ENCODE measurements around the gene PDZRN4. TPM values are rescaled to one million over a fixed set of nuclear protein-coding genes. Genes with fewer than 3 reads are reported as not detected.
"Not testable (repeated sequence)": the region's sequence is repeated elsewhere in the genome, so short reads cannot be mapped to it uniquely, and the experiment has no call there.

Gene PDZRN4
- total RNA-seq, 3 donors from 2014 or later, result 0.98 to 53.4 (median 2.8) TPM

DNA sequence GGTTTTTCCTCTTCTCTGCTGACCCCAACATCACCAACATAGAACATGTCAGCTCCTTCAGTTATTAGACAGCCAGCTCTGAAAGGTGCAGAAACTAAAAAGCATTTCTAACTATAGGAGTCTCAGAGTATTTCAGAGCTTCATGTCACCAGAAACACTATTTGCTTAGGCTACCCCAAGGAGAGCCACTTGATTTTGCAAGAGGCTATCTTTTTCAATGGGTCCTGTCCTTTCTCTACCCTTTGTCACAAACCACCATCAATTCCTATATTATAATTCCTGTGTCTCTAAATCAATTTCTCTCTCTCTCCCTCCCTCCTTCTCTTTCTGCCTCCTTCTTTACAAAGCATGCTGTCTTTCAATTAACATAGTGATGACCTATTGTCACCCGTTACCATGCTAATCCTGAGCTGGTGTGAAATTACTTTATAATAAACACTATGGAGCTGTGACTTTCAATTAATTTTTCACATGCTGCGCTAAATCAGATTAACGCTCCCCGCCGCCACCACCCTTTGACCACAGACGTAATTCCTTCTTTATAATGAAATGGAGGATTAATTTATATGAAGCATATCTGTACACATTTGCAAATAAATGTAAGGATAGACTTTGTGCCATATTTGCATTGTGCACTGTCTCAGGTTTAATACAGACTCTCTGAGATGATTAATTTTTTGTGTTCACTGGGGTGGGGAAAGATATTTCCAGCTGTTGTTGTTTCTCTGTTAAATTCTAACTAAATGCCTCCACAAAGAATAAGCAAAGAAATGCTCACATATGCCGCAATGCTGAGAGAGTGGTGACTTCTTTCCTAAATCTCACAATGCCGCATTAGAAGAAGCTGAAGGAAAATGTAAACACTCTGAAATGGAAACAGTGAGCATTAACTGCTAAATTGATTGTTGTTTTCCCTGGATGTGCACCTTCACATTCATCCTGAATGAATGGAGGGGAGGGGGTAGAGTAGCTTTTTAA lies 418.6 kb downstream of the PDZRN4 start:
- H3K4me1 ChIP-seq, result no peaks in the 10 kb centered on the region
- intact Hi-C loops (cut with DNase I; ENCODE audit: low total_unique reads), result no loop called here
- H3K4me3 ChIP-seq, result no peak overlapping the region
- H3K27ac ChIP-seq, result no peak overlapping the region
- no peaks in the 10 kb centered on the region for H3K36me3 ChIP-seq
- no peak for DNase-seq (ENCODE audit: low spot score in 2 of 2)
- H3K27me3 ChIP-seq, result no peaks in the 10 kb centered on the region
- TF ChIP-seq POLR2AphosphoS5 (IDR thresholded peaks at IDR 0.05) (no peak), POLR2A (IDR thresholded peaks at IDR 0.05) (no peak), CTCF (IDR thresholded peaks at IDR 0.05) (no peak)
- H3K9me3 ChIP-seq, result no peaks in the 10 kb centered on the region

DNA sequence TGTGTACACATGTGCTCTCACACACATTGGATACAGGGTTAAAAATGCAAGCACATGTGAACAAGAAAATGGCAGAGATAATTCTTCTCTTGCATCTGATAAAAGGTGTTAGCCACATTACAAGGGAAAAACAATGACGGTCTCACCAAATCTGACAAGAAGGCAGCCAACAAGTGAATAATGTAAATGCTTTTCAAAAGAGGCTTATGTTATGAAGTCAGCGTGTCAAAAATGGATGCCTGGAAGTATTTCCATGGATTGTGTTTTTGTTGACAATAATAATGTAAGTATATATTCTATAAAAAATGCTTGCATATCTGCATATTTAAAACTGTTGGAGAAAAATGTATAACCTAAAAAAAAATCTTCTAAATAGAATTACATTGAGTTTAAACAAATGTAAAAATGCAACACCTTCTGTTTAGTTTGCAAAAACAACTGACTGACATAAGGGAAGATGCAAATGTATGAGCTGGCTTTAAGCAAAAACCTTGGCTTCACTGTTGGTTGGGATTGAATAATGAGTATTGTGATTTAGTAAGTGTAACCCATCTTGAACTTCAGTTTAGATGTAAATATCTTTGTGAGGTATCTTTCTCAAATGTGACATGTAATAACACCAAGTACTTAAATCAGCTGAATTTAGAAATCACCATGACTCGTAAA lies 424.9 kb downstream of the PDZRN4 start:
- Histone ChIP-seq H3K9me3 (no peaks in the 10 kb centered on the region), H3K27me3 (no peaks in the 10 kb centered on the region), H3K4me1 (no peaks in the 10 kb centered on the region), H3K27ac (no peak overlapping the region), H3K36me3 (no peaks in the 10 kb centered on the region), H3K4me3 (no peak overlapping the region)
- intact Hi-C loops (cut with DNase I; ENCODE audit: low total_unique reads), result no loop called here
- DNase-seq (ENCODE audit: low spot score in 2 of 2), result no peak
- TF ChIP-seq CTCF (IDR thresholded peaks at IDR 0.05) (no peak), POLR2A (IDR thresholded peaks at IDR 0.05) (no peak), POLR2AphosphoS5 (IDR thresholded peaks at IDR 0.05) (no peak)

- DNase-seq (ENCODE audit: low spot score in 2 of 2); intact Hi-C loops (cut with DNase I; ENCODE audit: low total_unique reads); H3K9me3 ChIP-seq: not testable (repeated sequence)
Measured at GRCh38 chr12:41615174-41615573, 427.1 kb downstream of the PDZRN4 start.

GRCh38 chr12:41619705-41620104 lies 431.6 kb downstream of the PDZRN4 start:
- no peak for TF ChIP-seq CTCF (IDR thresholded peaks at IDR 0.05)
- no peak for TF ChIP-seq POLR2A (IDR thresholded peaks at IDR 0.05)
- intact Hi-C loops (cut with DNase I; ENCODE audit: low total_unique reads), result no loop called here
- H3K36me3 ChIP-seq, result no peaks in the 10 kb centered on the region

More at GRCh38 chr12:41615174-41615573, 427.1 kb downstream of the PDZRN4 start:
- not testable (repeated sequence) for H3K27me3 ChIP-seq, H3K4me1 ChIP-seq, H3K27ac ChIP-seq, H3K4me3 ChIP-seq, H3K36me3 ChIP-seq

GRCh38 chr12:41621291-41621690 lies 433.2 kb downstream of the PDZRN4 start:
- H3K9me3 ChIP-seq, result no peaks in the 10 kb centered on the region
- TF ChIP-seq CTCF (IDR thresholded peaks at IDR 0.05) (no peak), POLR2AphosphoS5 (IDR thresholded peaks at IDR 0.05) (no peak), POLR2A (IDR thresholded peaks at IDR 0.05) (no peak)
- no peaks in the 10 kb centered on the region for H3K27me3 ChIP-seq
- H3K27ac ChIP-seq, result no peak overlapping the region
- DNase-seq (ENCODE audit: low spot score in 2 of 2), result no peak
- intact Hi-C loops (cut with DNase I; ENCODE audit: low total_unique reads), result no loop called here
- no peak overlapping the region for H3K4me3 ChIP-seq
- no peaks in the 10 kb centered on the region for H3K4me1 ChIP-seq
- no peaks in the 10 kb centered on the region for H3K36me3 ChIP-seq

More at GRCh38 chr12:41619705-41620104, 431.6 kb downstream of the PDZRN4 start:
- H3K4me1 ChIP-seq, result no peaks in the 10 kb centered on the region
- H3K27me3 ChIP-seq, result no peaks in the 10 kb centered on the region
- no peak for DNase-seq (ENCODE audit: low spot score in 2 of 2)
- H3K27ac ChIP-seq, result no peak overlapping the region
- no peaks in the 10 kb centered on the region for H3K9me3 ChIP-seq
- no peak overlapping the region for H3K4me3 ChIP-seq
